HG03103 (cell line): ENCODE results near the gene RNU6-1.
A peak's percentile ranks its signal among the peaks of the same experiment; 100 is the strongest.

ENCODE experiments used
- ATAC-seq: cut with Tn5 transposase; IDR thresholded peaks from one replicate; pipeline ENCODE4 v1.9.1; 2021; ENCODE audit warnings: low read depth; ENCODE audit not compliant: unreplicated experiment

RNU6-1 gene

DNA sequence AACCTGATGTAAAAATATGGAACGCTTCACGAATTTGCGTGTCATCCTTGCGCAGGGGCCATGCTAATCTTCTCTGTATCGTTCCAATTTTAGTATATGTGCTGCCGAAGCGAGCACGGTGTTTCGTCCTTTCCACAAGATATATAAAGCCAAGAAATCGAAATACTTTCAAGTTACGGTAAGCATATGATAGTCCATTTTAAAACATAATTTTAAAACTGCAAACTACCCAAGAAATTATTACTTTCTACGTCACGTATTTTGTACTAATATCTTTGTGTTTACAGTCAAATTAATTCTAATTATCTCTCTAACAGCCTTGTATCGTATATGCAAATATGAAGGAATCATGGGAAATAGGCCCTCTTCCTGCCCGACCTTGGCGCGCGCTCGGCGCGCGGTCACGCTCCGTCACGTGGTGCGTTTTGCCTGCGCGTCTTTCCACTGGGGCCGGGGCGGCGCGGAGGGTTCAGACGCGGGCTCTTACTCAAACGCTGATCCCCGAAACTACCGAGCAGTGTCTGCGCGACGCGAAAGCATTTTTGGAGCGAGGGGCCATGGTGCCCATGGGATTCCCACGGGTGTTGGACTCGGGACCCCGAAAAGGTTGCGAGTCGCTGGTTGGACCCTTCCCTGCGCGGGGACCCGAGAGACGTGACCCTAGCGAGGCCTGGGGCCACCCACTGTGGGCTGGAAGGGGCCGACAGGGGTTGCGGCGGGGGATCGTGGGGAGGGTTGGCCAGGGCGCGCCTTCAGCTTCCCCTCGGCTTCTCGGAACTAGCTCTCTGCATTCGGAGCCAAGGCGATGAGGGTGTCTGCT is at the start of gene RNU6-1:
Gene RNU6-1, minus strand, starts transcription at position 117 of the 820 bp plus-strand sequence.
- ATAC-seq: peak; percentile 80

DNA sequence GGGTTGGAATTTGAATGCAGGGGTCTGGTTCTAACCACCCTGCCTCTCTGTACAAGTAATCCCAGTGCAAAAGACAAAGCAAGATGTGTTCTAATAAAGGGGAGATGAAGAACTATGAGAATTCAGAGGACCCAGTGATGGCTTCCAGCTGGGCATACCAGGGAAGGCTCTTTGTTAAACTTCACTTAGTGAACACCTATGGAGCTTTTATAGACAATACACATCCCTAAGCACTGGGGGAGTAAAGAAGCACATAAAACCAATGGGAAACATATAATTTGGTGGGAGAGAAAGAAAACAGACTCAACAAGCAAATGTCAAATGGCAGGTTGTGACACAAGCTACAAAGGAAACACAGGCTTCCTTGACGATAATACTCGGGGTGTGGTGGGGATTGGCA is 47.9 kb upstream of the RNU6-1 start:
- ATAC-seq: no peak

DNA sequence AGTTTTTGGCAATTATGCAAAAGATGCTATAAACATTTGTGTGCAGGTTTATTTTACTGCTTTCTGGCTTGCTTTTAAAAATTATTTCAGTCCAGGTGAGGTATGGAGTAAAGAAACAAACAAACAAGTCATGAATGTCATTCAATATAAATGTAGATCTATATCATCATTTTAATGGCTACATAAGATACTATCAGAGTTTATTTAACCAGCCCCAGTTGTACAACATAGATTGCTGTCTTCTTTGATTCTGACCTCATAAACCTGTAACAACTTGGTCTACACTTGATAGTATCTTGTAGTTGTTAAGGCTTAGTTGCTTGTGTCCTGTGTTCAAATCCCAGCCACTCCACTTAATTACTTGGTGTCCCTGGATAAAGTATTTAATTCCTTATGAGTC is 46.0 kb upstream of the RNU6-1 start:
- ATAC-seq: no peak

DNA sequence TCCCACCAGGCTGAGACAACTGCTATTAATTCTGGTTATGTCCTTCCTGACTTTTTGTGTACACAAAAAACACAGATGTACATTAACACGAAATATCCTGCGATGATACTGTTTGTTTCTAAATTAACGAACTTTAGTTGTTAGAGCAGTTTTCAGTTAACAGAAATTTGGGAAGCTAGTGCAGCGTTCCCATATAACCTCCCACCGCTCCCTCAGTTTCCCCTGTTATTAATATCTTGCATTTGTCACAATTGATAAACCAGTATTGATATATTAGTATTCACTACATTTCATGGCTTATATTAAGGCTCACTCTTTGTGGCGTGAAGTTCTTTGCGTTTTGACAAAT is 45.3 kb upstream of the RNU6-1 start:
- no peak for ATAC-seq

DNA sequence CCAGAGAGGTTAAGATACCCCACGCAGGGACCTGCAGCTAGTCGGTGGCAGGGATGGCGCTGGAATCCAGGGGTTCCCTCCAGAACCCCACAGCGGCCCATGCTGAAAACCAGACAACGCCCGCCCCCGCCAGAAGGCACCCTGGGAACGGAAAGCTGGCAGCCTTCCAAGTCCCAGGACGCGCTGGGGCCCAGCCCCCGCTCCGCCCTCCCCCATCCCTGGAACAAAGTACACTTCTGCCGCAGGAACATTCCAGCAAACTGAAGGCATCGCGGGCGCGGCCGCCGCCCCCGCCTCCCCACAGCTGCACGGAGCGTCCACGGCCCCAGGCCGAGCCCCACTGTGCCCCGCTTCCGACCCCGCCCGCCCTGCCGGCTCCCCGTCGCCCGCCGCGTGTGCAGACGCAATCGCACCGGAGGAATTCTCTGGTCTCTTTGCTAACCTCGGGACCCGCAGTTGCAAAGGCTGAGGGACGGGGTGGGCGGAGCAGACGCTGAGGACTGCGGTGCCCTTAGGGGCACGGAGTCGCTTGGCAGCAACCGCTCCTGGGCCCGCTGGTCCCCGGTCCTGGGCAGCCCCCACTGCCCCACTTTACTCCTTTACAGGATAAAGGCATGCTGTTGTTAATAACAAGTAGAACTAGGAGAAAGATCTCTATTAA is 44.8 kb upstream of the RNU6-1 start:
- no peak for ATAC-seq

DNA sequence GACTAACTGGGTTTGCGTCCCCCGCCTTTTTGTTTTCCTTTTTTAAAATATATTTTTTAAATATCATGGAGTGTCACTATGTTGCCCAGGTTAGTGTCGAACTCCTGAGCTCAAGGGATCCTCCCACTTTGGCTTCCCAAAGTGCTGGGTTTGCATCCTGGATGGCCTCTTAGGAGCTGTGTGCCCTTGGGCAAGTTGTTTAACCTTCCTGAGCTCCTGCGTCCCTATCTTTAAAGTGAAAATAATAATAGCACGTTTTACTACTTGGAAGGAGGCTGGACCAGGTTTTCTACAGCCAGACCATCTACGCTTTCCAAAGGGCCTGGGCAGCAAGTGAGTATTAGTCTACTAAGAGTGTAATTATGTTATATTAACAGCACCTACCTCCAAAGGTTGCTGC is 44.2 kb upstream of the RNU6-1 start:
- ATAC-seq: no peak

DNA sequence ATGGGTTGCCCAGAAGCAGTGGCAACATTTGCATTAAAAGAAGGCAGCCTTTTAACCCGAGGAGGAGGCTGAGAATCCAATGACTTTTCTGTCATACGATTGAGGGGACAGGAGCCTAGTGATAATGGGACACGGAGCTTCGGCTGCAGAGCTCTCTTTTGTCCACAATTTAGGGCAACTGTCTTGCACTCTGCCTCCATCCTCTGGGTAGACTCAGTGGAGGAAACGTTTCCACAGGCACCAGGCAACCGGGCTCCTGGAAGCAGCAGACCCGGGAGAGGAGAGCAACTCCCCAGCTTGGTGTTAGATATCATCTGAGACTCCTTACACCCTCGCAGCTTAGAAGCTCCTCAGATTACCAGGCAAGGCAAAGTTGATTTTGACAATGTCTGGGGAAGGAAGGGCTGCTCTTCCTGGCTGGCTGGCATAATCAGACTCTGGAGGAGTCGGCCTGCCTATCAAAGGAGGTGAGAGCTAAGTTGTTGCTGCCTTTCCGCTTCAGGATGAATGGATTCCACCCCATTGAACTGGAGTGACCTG is 43.5 kb upstream of the RNU6-1 start:
- no peak for ATAC-seq

DNA sequence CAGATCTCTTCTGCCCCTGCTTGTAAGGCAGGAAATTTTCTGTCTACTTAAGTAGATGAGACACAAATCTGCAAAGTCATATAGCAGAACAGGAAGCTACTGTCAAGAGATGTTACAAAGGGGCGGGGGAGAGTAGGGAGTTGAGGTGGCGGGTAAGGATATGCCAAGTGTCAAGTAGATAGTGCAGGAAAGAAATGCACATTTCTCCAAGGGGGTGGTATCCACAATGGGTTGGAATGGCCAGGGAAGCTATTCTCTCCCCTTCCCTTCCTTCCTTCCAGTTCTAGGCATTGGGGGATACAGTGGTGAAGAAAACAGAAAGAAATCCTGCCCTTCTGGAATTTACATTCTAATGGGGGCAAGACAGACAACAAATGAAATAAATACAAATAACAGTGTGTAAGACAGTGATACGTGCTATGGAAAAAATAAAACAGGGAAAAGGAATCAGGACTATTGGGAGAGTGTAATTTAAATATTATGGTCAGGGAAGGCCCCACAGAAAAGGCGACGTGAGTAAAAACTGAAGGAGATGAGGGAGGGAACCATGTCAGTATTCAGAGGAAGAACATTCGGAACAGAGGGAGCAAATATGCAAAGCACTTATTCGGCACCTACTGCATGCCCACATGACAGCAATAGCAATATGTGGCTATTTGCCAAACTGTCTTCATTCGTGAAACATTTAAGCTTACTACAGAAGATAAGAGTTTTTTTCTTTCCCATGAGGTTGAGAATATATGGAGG is 42.8 kb upstream of the RNU6-1 start:
- no peak for ATAC-seq

DNA sequence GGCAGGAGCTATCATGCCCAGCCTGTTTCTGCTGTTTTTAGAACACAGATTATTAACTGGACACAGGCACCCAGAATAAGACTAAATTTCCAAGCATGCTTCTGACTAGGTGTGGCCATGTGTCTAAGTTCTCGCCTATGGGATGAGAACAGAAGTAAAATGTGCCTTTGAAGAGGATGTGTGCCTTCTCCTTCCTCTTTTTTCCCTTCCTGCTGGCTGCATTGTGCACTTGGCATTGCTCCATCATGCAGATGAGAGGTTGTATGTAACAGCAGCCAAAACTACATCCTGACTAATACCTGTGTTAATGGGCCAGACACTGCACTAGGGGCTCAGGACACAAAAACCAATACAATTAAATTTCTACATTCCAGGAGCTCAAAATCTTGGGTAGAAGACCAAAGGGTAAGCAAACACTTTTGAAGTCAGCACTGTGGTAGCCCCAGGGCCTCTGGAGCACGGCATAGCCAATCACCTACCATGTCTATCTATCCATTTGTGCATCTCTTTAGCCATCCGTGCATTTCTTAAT is 40.9 kb upstream of the RNU6-1 start:
- ATAC-seq: no peak

DNA sequence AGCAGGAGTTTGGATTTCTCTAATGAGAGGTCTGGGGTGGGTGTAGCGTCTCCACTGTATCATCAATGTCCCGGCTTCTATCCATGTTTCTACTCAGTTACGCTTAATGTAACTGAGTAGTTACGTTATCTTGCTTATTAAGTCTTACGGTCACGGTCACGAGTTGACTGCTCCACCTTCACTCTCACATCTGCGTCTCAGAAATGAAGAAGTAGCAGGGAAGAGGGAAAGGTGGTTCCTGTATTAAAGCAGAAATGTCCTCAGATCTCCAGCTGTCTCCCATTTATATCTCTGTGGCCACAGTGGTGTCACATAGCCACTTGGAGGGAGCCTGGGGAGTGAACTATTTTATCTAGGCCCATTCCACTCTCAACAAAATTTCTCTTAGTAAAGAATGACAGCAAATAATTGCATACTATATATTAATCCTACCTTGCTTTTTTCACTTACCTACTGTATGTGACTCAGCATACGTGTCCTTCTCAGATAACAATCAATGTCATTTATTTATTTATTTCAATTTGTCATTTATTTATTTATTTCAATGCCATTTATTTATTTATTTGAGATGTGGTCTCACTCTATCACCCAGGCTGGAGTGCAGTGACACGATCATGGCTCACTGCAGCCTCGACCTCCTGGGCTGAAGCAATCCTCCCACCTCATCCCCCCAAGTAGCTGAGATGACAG is 39.7 kb upstream of the RNU6-1 start:
- no peak for ATAC-seq

DNA sequence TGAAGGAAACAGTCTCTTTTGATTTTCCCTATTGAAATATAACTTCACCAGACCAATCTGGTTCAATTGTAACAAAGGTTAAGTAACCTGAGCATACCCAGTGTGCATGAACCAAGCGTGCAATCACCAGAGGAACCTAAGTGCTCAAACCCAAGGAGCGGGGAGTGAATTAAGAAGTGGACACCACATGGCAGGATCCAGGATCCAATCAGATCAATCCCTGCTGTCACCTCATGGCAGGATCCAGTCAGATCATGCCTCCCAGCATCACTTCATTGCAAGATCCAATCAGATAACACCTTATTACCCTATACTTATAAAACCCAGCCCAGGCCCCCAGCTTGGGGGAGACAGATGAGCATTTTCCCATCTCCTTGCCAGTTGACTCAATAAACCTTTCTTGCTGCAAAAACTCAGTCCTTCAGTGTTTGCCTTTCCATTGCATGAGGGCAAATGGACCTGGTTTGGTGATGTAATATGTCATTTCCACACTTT is 38.9 kb upstream of the RNU6-1 start:
- ATAC-seq: no peak

DNA sequence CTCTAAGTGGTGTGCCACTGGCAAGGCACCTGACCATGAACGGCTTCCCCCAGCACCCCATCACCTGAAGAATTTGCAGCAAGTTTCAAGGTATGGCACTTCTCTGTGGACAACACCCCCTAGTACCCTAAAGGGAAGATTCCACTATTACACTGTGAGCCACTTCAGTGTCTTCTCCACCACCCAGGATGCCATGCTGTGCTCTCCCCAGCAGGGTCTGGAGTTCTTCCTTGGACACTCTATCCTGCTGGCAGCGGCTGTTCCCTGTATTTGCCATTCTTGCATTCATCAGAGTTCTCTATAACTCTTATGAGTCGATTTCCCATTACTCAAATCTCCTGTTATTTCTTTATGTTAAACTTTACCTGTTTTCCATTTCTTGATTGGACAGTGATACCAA is 33.9 kb upstream of the RNU6-1 start:
- ATAC-seq: no peak

DNA sequence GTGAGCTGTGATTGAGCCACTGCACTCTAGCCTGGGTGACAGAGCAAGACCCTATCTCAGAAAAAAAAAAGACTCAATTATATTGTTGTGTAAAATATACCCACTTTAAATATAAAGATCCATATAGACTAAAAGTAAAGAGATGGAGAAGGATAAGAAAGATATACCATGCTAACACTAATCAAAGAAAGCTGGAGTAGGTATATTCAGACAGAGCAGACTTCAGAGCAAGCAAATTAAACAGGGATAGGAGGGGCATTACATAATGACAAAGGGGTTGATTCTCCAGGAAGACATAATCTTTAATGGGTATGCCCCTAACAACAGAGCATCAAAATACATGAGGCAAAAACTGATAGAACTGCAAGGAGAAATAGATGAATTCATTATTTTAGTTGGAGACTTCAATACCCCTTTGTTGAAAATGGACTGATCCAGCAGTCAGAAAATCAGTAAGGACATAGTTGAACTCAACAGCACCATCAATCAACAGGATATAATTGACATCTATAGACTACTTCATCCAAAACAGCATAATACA is 31.1 kb upstream of the RNU6-1 start:
- ATAC-seq: no peak

DNA sequence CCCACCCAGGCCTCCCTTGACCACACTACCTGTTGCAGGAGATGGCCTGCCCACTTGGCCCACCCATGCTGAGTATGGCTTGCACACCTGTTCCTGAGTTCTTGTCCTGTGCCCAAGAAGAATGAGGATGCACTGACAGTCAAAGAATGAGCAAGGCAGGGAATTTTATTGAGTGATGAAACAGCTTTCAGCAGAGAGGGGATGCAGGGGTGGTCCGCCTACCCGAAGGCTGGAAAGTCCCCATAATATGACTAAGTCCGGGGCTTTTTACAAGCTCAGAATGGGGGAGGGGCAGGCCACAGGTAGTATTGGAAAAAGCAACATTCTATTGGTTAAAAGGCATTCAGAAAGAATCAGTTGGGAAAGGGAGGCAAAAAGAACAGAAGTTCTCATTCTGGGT is 29.9 kb upstream of the RNU6-1 start:
- no peak for ATAC-seq

DNA sequence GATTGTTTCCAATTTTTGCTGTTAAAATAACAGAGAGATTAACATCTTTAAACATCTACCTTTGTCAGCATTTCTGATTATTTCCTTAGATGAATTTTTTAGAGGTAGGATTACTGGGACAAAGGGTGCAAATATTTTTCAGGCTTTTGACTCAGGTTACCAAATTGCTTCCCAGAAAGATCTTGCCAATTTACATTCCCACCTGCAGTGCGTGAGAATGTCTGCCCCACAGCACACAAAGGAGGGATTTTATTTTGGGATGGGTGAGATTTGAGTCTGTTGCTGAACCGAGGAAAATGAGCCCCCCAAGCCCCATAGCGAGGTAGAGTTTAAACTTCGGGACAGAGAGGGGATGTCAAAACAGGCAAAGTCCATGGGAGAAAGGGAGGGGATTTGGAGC is 25.9 kb upstream of the RNU6-1 start:
- no peak for ATAC-seq

DNA sequence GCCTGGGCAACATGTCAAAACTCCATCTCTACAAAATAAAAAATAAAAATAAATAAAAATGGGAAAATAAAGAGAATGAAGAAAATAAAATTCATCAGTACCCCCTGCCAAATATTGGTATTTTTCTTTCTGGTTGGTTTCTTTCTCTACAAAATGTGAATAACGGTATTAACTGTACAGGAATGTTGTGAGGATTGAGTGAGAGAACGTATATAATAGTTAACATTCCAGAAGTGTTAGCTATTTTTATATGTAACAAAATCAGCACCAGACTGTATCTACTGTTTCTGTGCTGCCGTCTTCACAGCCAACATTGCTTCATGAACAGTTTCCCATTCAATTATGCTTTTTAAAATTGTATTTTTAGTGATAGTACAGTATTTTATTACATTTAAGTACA is 25.5 kb upstream of the RNU6-1 start:
- no peak for ATAC-seq

DNA sequence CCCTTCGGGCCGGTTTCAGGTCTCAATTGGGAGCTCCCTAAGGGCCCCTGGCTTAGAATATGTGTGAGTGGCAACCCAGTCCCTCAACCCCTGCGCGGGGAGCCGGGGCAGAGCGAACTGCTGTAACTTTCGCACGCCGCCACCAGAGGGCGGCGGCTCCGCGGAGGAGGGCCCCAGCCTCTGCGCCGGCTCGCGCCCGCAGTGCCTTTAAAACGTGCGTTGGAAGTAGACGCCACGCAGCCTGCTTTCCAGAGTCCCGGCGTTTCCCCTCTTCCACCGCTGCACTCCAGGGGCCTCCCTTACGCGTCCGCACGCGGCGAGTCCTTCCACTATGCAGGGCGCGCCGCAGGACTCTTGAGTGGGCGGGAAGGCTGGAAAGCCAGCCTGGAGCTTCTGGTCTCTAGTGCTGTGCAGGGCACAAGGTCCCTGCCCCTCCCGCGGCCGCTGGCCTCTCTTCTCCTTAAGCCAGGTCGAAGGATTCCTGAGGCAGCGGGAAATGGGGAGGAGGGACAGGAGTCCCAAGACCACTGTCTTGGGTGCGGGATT is 23.7 kb upstream of the RNU6-1 start:
- ATAC-seq: peak; percentile 70

DNA sequence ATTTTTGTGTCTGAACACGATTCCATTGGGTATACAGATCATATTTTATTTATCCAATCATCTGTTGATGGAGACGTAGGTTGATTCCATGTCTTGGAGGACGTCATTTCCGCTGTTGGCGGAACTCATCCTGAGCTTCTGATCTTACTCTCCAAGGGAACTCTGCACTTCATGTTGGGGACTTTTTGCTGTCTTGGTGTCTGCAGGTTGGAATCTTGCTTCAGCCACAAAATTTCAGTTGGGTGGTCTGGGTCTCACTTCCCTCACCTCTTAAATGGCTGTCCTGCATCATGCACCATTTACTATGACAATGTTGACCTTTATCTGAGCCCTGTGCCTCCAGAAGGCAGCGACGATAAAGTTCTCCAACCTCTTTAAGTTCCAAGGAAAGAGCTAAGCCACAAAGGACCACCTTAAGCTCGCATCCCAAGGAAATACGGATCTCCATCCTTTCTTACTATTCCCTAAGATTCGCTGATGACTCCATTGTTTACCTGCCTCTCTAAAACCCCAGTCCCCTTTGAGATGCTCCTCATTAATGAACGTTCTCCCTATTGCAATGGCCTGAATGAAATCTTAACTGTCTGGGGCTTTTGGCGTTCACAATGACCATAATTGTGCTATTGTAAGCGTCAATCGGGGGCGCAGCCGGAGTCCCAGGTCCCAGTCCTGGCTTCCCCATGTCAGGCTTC is 23.1 kb upstream of the RNU6-1 start:
- ATAC-seq: peak; percentile 39

DNA sequence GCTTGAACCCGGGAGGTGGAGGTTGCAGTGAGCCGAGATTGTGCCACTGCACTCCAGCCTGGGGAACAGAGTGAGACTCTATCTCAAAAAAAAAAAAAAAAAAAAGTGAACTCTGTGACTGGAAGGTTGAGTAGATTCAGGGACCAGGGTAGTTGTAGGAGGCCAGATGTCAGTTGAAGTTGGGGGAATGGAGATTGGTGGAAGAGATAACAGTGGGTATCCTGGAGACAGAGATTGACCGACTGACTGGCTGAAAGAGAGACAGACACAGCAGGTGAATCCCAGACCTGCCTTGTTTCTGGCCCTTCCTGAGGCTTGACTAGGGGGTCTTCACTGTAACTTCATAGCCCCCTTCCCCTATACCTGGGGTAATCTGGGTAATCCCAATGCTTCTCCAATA is 22.1 kb upstream of the RNU6-1 start:
- no peak for ATAC-seq
